GM20431 (cell line): Measurements from ENCODE around the gene KCNMA1.

Experiments
- in situ Hi-C: fragments of 300-500 bp; cut with MseI, MboI; formaldehyde crosslinking; loops from one replicate; pipeline ENCODE4 v1.15.0; 2020; ENCODE audit warnings: low sequenced_read_pairs; ENCODE audit not compliant: unreplicated experiment

Gene KCNMA1

GRCh38 chr10:77611670-77612069 lies 25.9 kb downstream of the KCNMA1 start:
- in situ Hi-C loops = no loop called here

- in situ Hi-C loops = no loop called here
Measured at GRCh38 chr10:77611221-77611620, 26.4 kb downstream of the KCNMA1 start.

- in situ Hi-C loops = no loop called here
Measured at GRCh38 chr10:77609781-77610272, 27.8 kb downstream of the KCNMA1 start.

GRCh38 chr10:77608281-77608680 lies 29.3 kb downstream of the KCNMA1 start:
- in situ Hi-C loops = no loop called here

GRCh38 chr10:77606751-77607150 lies 30.9 kb downstream of the KCNMA1 start:
- in situ Hi-C loops = no loop called here

- in situ Hi-C loops = no loop called here
Measured at GRCh38 chr10:77605466-77605865, 32.1 kb downstream of the KCNMA1 start.

GRCh38 chr10:77604941-77605351 lies 32.7 kb downstream of the KCNMA1 start:
- in situ Hi-C loops = no loop called here

- in situ Hi-C loops = no loop called here
Measured at GRCh38 chr10:77604063-77604462, 33.5 kb downstream of the KCNMA1 start.

GRCh38 chr10:77603534-77603927 lies 34.1 kb downstream of the KCNMA1 start:
- in situ Hi-C loops = no loop called here

GRCh38 chr10:77602913-77603533 lies 34.6 kb downstream of the KCNMA1 start:
- in situ Hi-C loops = no loop called here

- in situ Hi-C loops = no loop called here
Measured at GRCh38 chr10:77602231-77602912, 35.2 kb downstream of the KCNMA1 start.

GRCh38 chr10:77601488-77601887 lies 36.1 kb downstream of the KCNMA1 start:
- in situ Hi-C loops = no loop called here

GRCh38 chr10:77600640-77601039 lies 37.0 kb downstream of the KCNMA1 start:
- in situ Hi-C loops = no loop called here

GRCh38 chr10:77599651-77600050 lies 38.0 kb downstream of the KCNMA1 start:
- in situ Hi-C loops = no loop called here

- in situ Hi-C loops = no loop called here
Measured at GRCh38 chr10:77598606-77599005, 39.0 kb downstream of the KCNMA1 start.

GRCh38 chr10:77597560-77597959 lies 40.0 kb downstream of the KCNMA1 start:
- in situ Hi-C loops = no loop called here

GRCh38 chr10:77594471-77594783 lies 43.2 kb downstream of the KCNMA1 start:
- in situ Hi-C loops = no loop called here

- in situ Hi-C loops = no loop called here
Measured at GRCh38 chr10:77593771-77594470, 43.7 kb downstream of the KCNMA1 start.

GRCh38 chr10:77592946-77593636 lies 44.5 kb downstream of the KCNMA1 start:
- in situ Hi-C loops = no loop called here

- in situ Hi-C loops = no loop called here
Measured at GRCh38 chr10:77592510-77592909, 45.1 kb downstream of the KCNMA1 start.
